ENCODE results near the gene PRPH. TPM values are rescaled to one million over a fixed set of nuclear protein-coding genes. Genes with fewer than 3 reads are reported as not detected.

Gene PRPH
- total and polyA plus RNA-seq, 10 of the 15 experiments (the other 5 are each of a cell fraction or from before 2014, with no cell fraction given), result 0.09 to 0.45 (median 0.19) TPM; not detected in 3

- TF ChIP-seq SREBF1 (IDR thresholded peaks at IDR 0.05; ENCODE audit: low read length), result no peak
- no peak for TF ChIP-seq PML (IDR thresholded peaks at IDR 0.05; ENCODE audit: low read length)
- TF ChIP-seq NKRF (conservative IDR thresholded peaks at IDR 0.05), result no peak
- TF ChIP-seq, protein P1, sequence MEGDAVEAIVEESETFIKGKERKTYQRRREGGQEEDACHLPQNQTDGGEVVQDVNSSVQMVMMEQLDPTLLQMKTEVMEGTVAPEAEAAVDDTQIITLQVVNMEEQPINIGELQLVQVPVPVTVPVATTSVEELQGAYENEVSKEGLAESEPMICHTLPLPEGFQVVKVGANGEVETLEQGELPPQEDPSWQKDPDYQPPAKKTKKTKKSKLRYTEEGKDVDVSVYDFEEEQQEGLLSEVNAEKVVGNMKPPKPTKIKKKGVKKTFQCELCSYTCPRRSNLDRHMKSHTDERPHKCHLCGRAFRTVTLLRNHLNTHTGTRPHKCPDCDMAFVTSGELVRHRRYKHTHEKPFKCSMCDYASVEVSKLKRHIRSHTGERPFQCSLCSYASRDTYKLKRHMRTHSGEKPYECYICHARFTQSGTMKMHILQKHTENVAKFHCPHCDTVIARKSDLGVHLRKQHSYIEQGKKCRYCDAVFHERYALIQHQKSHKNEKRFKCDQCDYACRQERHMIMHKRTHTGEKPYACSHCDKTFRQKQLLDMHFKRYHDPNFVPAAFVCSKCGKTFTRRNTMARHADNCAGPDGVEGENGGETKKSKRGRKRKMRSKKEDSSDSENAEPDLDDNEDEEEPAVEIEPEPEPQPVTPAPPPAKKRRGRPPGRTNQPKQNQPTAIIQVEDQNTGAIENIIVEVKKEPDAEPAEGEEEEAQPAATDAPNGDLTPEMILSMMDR (IDR thresholded peaks at IDR 0.05 in 2 of 3, conservative IDR thresholded peaks at IDR 0.05 in 1 of 3; ENCODE audit: control insufficient read depth in 2 of 3, extremely low read depth in 1 of 3, insufficient read depth in 1 of 3, low read depth in 3 of 3, low read length in 3 of 3), result peak; percentile 69 to 86 (median 84)
- TF ChIP-seq CREM (IDR thresholded peaks at IDR 0.05; ENCODE audit: low read depth), result peak; percentile 93
- TF ChIP-seq STAT1 (conservative IDR thresholded peaks at IDR 0.05), result 0 out of 2 replicates have a peak, but pooled peaks have one; percentile 38
- TF ChIP-seq SMC3 (IDR thresholded peaks at IDR 0.05; ENCODE audit: borderline replicate concordance, low read length), result peak; percentile 55
- peak; percentile 85 for TF ChIP-seq RAD21 (IDR thresholded peaks at IDR 0.05; ENCODE audit: insufficient read depth, low read depth, low read length)
- TF ChIP-seq TCF12 (IDR thresholded peaks at IDR 0.05; ENCODE audit: low read depth, low read length), result no peak
- no peak for TF ChIP-seq NFIC (IDR thresholded peaks at IDR 0.05; ENCODE audit: low read depth, low read length)
- TF ChIP-seq CBFB (IDR thresholded peaks at IDR 0.05; ENCODE audit: low read depth), result no peak
- TF ChIP-seq ZNF207 (IDR thresholded peaks at IDR 0.05; ENCODE audit: borderline replicate concordance), result peak; percentile 46; the same call in 1 of the 2 replicates
- no peak for TF ChIP-seq CBX5 (IDR thresholded peaks at IDR 0.05; ENCODE audit: low read depth)
- no peak for TF ChIP-seq HCFC1 (IDR thresholded peaks at IDR 0.05; ENCODE audit: low read length)
- TF ChIP-seq SRF (IDR thresholded peaks at IDR 0.05; ENCODE audit: low read depth in 2 of 2, low read length in 2 of 2), result no peak
- TF ChIP-seq RELA (IDR thresholded peaks at IDR 0.05; ENCODE audit: borderline replicate concordance, partially characterized antibody), result no peak
- no peak for TF ChIP-seq HSF1 (IDR thresholded peaks at IDR 0.05; ENCODE audit: low read depth, low read length)
- TF ChIP-seq, protein P2, sequence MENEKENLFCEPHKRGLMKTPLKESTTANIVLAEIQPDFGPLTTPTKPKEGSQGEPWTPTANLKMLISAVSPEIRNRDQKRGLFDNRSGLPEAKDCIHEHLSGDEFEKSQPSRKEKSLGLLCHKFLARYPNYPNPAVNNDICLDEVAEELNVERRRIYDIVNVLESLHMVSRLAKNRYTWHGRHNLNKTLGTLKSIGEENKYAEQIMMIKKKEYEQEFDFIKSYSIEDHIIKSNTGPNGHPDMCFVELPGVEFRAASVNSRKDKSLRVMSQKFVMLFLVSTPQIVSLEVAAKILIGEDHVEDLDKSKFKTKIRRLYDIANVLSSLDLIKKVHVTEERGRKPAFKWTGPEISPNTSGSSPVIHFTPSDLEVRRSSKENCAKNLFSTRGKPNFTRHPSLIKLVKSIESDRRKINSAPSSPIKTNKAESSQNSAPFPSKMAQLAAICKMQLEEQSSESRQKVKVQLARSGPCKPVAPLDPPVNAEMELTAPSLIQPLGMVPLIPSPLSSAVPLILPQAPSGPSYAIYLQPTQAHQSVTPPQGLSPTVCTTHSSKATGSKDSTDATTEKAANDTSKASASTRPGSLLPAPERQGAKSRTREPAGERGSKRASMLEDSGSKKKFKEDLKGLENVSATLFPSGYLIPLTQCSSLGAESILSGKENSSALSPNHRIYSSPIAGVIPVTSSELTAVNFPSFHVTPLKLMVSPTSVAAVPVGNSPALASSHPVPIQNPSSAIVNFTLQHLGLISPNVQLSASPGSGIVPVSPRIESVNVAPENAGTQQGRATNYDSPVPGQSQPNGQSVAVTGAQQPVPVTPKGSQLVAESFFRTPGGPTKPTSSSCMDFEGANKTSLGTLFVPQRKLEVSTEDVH (IDR thresholded peaks at IDR 0.05; ENCODE audit: low read depth, partially characterized antibody), result no peak
Observed at GRCh38 chr12:49288412-49288853, 6.5 kb upstream of the PRPH start (continued).
